Testis (tissue), 2 donors: ENCODE data around the gene CFAP61.

Experiments used
- POLR2A ChIP-seq: fragments of 450-650 bp; IDR thresholded peaks from one replicate; pipeline ENCODE4 v1.6.1; 2017; ENCODE audit warnings: antibody characterized with exemption, mild to moderate bottlenecking, moderate library complexity
- TF ChIP-seq, protein P1 (sequence below), 3 experiments: fragments of 450-650 bp in 2 of 3; fragments of 200-600 bp in 1 of 3; sonication (generic) in 1 of 3; IDR thresholded peaks; one replicate each; pipeline ENCODE4 v1.5.1; 2016 to 2019; ENCODE audit warnings: antibody characterized with exemption in 3 of 3, mild to moderate bottlenecking in 2 of 3, moderate library complexity in 1 of 3

DNA sequence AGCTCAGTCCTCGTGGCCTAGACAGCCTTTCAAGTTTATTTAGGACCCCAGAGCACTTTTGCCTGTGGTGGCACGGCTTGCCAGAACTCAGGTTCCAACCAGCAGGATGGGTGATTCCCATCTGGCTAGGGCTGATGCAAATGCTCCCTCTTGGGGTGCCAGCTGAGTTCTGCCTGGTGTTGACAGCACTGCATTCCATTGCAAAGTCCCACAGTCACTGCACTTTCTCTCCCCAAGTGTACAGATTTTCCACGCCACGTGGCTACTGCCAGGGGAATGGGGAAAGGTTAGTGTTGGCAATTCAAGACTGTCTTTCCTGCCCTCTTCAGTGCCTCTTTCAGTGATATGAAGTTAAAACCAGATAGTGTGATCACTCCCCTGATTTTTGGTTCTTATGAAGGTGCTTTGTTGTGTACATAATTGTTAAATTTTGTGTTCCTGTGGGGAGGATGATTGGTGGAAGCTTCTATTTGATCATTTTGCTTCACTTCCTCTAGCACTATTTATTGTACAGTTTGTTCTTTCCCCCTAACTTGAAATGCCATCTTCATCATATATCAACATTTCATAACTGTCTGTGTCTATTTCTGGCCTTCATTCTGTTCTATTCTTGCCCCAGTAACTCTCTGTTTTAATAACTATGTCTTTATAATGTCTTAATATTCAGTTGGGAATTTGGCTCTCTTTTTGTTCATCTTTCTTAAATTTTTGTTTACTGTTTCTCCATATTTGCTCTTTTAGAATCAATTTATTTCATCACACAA, 86.2 kb downstream of the CFAP61 start:
- TF ChIP-seq, protein P1, sequence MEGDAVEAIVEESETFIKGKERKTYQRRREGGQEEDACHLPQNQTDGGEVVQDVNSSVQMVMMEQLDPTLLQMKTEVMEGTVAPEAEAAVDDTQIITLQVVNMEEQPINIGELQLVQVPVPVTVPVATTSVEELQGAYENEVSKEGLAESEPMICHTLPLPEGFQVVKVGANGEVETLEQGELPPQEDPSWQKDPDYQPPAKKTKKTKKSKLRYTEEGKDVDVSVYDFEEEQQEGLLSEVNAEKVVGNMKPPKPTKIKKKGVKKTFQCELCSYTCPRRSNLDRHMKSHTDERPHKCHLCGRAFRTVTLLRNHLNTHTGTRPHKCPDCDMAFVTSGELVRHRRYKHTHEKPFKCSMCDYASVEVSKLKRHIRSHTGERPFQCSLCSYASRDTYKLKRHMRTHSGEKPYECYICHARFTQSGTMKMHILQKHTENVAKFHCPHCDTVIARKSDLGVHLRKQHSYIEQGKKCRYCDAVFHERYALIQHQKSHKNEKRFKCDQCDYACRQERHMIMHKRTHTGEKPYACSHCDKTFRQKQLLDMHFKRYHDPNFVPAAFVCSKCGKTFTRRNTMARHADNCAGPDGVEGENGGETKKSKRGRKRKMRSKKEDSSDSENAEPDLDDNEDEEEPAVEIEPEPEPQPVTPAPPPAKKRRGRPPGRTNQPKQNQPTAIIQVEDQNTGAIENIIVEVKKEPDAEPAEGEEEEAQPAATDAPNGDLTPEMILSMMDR (IDR thresholded peaks at IDR 0.05), result no peak
- no peak for TF ChIP-seq POLR2A
